ENCODE results near the gene AUTS2.

GRCh38 chr7:70334295-70334694, 736.0 kb downstream of the AUTS2 start:
- no peak for TF ChIP-seq REST (IDR thresholded peaks at IDR 0.05; ENCODE audit: unreplicated experiment)
- TF ChIP-seq, protein P1, sequence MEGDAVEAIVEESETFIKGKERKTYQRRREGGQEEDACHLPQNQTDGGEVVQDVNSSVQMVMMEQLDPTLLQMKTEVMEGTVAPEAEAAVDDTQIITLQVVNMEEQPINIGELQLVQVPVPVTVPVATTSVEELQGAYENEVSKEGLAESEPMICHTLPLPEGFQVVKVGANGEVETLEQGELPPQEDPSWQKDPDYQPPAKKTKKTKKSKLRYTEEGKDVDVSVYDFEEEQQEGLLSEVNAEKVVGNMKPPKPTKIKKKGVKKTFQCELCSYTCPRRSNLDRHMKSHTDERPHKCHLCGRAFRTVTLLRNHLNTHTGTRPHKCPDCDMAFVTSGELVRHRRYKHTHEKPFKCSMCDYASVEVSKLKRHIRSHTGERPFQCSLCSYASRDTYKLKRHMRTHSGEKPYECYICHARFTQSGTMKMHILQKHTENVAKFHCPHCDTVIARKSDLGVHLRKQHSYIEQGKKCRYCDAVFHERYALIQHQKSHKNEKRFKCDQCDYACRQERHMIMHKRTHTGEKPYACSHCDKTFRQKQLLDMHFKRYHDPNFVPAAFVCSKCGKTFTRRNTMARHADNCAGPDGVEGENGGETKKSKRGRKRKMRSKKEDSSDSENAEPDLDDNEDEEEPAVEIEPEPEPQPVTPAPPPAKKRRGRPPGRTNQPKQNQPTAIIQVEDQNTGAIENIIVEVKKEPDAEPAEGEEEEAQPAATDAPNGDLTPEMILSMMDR (conservative IDR thresholded peaks at IDR 0.05; ENCODE audit: low read depth in 2 of 2) = no peak
- no peak for TF ChIP-seq POLR2AphosphoS5 (IDR thresholded peaks at IDR 0.05; ENCODE audit: low read depth)
- TF ChIP-seq EZH2 (IDR thresholded peaks at IDR 0.05; ENCODE audit: low read depth, unreplicated experiment) = no peak
- no peak for TF ChIP-seq EZH2phosphoT487 (IDR thresholded peaks at IDR 0.05; ENCODE audit: unreplicated experiment)
- TF ChIP-seq, protein P2, sequence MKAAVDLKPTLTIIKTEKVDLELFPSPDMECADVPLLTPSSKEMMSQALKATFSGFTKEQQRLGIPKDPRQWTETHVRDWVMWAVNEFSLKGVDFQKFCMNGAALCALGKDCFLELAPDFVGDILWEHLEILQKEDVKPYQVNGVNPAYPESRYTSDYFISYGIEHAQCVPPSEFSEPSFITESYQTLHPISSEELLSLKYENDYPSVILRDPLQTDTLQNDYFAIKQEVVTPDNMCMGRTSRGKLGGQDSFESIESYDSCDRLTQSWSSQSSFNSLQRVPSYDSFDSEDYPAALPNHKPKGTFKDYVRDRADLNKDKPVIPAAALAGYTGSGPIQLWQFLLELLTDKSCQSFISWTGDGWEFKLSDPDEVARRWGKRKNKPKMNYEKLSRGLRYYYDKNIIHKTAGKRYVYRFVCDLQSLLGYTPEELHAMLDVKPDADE (IDR thresholded peaks at IDR 0.05) = no peak

Measured in GM23338 (cell line).